AG09319 (cell line): ENCODE data around the gene TSPAN10.
A peak's percentile ranks its signal among the peaks of the same experiment; 100 is the strongest.

Experiments
- DNase-seq: peaks from one replicate; pipeline ENCODE4 v3.0.0-alpha.2; 2010; ENCODE audit warnings: low read depth; ENCODE audit errors: extremely low read depth
- CTCF ChIP-seq: IDR thresholded peaks from 2 replicates; pipeline ENCODE4 v1.5.1; 2011; ENCODE audit warnings: low read depth, mild to moderate bottlenecking, inconsistent platforms, low read length, moderate library complexity

The TSPAN10 gene

GRCh38 chr17:81662002-81662401, 25.0 kb downstream of the TSPAN10 start:
- no peak for DNase-seq

GRCh38 chr17:81664051-81664470, 27.1 kb downstream of the TSPAN10 start:
- TF ChIP-seq CTCF: no peak
- no peak for DNase-seq

More at GRCh38 chr17:81662002-81662401, 25.0 kb downstream of the TSPAN10 start:
- TF ChIP-seq CTCF: no peak

- DNase-seq: no peak
- TF ChIP-seq CTCF: no peak
Measured at GRCh38 chr17:81665205-81666091, 28.5 kb downstream of the TSPAN10 start.

GRCh38 chr17:81666092-81666341, 29.0 kb downstream of the TSPAN10 start:
- DNase-seq: no peak
- TF ChIP-seq CTCF: no peak

GRCh38 chr17:81666342-81667191, 29.6 kb downstream of the TSPAN10 start, which contains the start of the genes CCDC137 and OXLD1:
Gene CCDC137 (plus strand): TSS chr17:81666737. CDS start chr17:81666767, 30 bp downstream.
Gene OXLD1 (minus strand): TSS chr17:81666605. CDS start chr17:81666577, 28 bp downstream.
- TF ChIP-seq CTCF: no peak
- peak; percentile 92 for DNase-seq

- no peak for DNase-seq
- TF ChIP-seq CTCF: no peak
Measured at GRCh38 chr17:81667754-81668153, 30.8 kb downstream of the TSPAN10 start.

- no peak for TF ChIP-seq CTCF
- no peak for DNase-seq
Measured at GRCh38 chr17:81672504-81672903, 35.5 kb downstream of the TSPAN10 start.
